SK-N-MC (cell line): ENCODE data around the gene DENND2D.

Experiments used
- EZH2 ChIP-seq: fragments of 200-600 bp; sonication (generic); IDR thresholded peaks from one replicate; pipeline ENCODE4 v1.6.1; 2017; ENCODE audit warnings: antibody characterized with exemption
- POLR2AphosphoS5 ChIP-seq: IDR thresholded peaks from 2 replicates; pipeline ENCODE4 v1.6.1; 2012; ENCODE audit warnings: mild to moderate bottlenecking, low read depth, low read length, borderline replicate concordance

DNA sequence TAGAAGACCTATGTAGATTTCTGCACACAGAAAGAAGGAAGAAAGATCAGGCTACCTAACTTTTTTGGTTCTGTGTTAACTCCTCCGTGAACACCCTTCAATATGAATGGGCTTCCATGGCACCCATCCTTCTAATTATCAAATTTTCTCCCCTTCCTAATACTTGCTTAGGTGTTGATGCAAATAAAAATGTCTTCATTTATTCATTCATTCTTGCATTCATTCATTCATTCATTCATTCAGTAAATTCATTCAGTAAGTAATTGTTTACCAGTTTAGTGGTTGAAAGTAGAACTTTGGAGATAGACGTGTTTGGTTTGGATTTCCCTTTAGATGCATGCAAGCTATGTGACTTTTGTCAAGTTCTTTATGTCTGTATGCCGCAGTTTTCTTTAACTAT, 31.7 kb upstream of the DENND2D start:
- TF ChIP-seq POLR2AphosphoS5 = no peak
- no peak for TF ChIP-seq EZH2
